K562 (cell line): ENCODE measurements around the gene C2orf42. TPM values are rescaled to one million over a fixed set of nuclear protein-coding genes. Genes with fewer than 3 reads are reported as not detected.

Experiments
- ESRRB ChIP-seq: fragments of 250-450 bp; sonication (Bioruptor Pico); IDR thresholded peaks from 2 replicates; pipeline ENCODE4 v1.5.0; 2020; ENCODE audit warnings: mild to moderate bottlenecking, moderate library complexity, borderline replicate concordance
- FOS ChIP-seq: IDR thresholded peaks from 3 replicates; pipeline ENCODE4 v1.6.1; 2011; ENCODE audit not compliant: insufficient read length; ENCODE audit errors: extremely low read depth
- HOXB6 ChIP-seq: fragments of 250-450 bp; sonication (Bioruptor Pico); IDR thresholded peaks from 2 replicates; pipeline ENCODE4 v1.5.1; 2022; ENCODE audit warnings: mild to moderate bottlenecking, borderline replicate concordance
- LCOR ChIP-seq: sonication (generic); formaldehyde crosslinking; IDR thresholded peaks from 2 replicates; pipeline ENCODE4 v1.8.0; 2022; ENCODE audit warnings: mild to moderate bottlenecking, missing genetic modification reagents
- MEIS2 ChIP-seq: fragments of 450-650 bp; IDR thresholded peaks from 2 replicates; pipeline ENCODE4 v1.6.1; 2014; ENCODE audit warnings: mild to moderate bottlenecking; ENCODE audit not compliant: partially characterized antibody
- SRSF1 ChIP-seq: fragments of 200-400 bp; formaldehyde crosslinking; IDR thresholded peaks from 2 replicates; pipeline ENCODE4 v1.6.1; 2017; ENCODE audit warnings: mild to moderate bottlenecking, low read depth, low read length, moderate library complexity
- TCFL5 ChIP-seq: fragments of 250-450 bp; sonication (Bioruptor Pico); conservative IDR thresholded peaks from 2 replicates; pipeline ENCODE4 v1.6.1; 2021; ENCODE audit warnings: mild to moderate bottlenecking, moderate library complexity, matching md5 sums
- ZNF134 ChIP-seq: fragments of 250-450 bp; sonication (Bioruptor Pico); conservative IDR thresholded peaks from 2 replicates; pipeline ENCODE4 v1.4.0; 2020
- ZNF3 ChIP-seq: fragments of 250-450 bp; sonication (Bioruptor Pico); IDR thresholded peaks from 2 replicates; pipeline ENCODE4 v1.5.0; 2021; ENCODE audit warnings: mild to moderate bottlenecking, moderate library complexity
- polyA plus RNA-seq, 8 experiments: library from polyadenylated mRNA; depleted of rRNA in 4 of 8; stranded (reverse) in 5 of 8; unstranded in 3 of 8; fragments of >200 nt; fragmentation: Nextera tagmentation in 2 of 8; fragmentation: Illumina TruSeq in 1 of 8; extraction: Ambion mirVana in 2 of 8; extraction: Trizol in 1 of 8; gene quantifications; 2 replicates each; pipeline versions ENCODE4 v1.2.1 to v1.2.3, GENCODE V29; 2011 to 2014; ENCODE audit warnings: inconsistent platforms in 1 of 8, missing spikeins in 1 of 8
- total RNA-seq, 7 experiments: library from RNA; depleted of rRNA in 6 of 7; stranded (reverse); fragments of >200 nt in 6 of 7; fragmentation: Illumina TruSeq in 2 of 7; extraction: Trizol in 2 of 7; gene quantifications; 2 replicates each; pipeline versions ENCODE4 v1.2.1 to v1.2.3, GENCODE V29; 2011 to 2021; ENCODE audit warnings: low replicate concordance in 1 of 7
- TF ChIP-seq, protein P1 (sequence below): conservative IDR thresholded peaks from 2 replicates; pipeline ENCODE4 v1.6.1; 2011; ENCODE audit warnings: low read depth, mild to moderate bottlenecking, low read length; ENCODE audit not compliant: control insufficient read depth
- TF ChIP-seq, protein P2 (sequence below), 2 experiments: fragments of 450-650 bp in 1 of 2; sonication (generic) in 1 of 2; formaldehyde crosslinking; conservative IDR thresholded peaks; 2 replicates each; pipeline versions ENCODE4 v1.4.0 to v1.8.1; 2020 to 2022; ENCODE audit warnings: mild to moderate bottlenecking in 1 of 2, missing genetic modification reagents in 1 of 2
- TF ChIP-seq, protein P3 (sequence below): sonication (generic); formaldehyde crosslinking; IDR thresholded peaks from 2 replicates; pipeline ENCODE4 v1.8.0; 2022; ENCODE audit warnings: mild to moderate bottlenecking, missing genetic modification reagents
- TF ChIP-seq, protein P4 (sequence below), 2 experiments: IDR thresholded peaks; 2 replicates each; pipeline ENCODE4 v1.6.1; 2011; ENCODE audit warnings: borderline replicate concordance in 1 of 2, control low read depth in 1 of 2, low read depth in 1 of 2, low read length in 1 of 2, mild to moderate bottlenecking in 1 of 2, mixed read lengths in 1 of 2, moderate library complexity in 1 of 2; ENCODE audit not compliant: insufficient read depth in 1 of 2, insufficient read length in 1 of 2, poor library complexity in 1 of 2, severe bottlenecking in 1 of 2; ENCODE audit errors: extremely low read depth in 1 of 2
- TF ChIP-seq, protein P5 (sequence below): IDR thresholded peaks from 3 replicates; pipeline ENCODE4 v1.6.1; 2011; ENCODE audit warnings: borderline replicate concordance, mild to moderate bottlenecking; ENCODE audit not compliant: insufficient read length, insufficient read depth
- TF ChIP-seq, protein P6 (sequence below), 2 experiments: fragments of 450-650 bp; conservative IDR thresholded peaks; 2 replicates each; pipeline ENCODE4 v1.6.1; 2017; ENCODE audit warnings: mild to moderate bottlenecking in 2 of 2, moderate library complexity in 2 of 2

C2orf42 gene
- total and polyA plus RNA-seq, 9 of the 15 experiments (the other 6 are each of a cell fraction or from before 2014, with no cell fraction given) = 4.6 to 10.9 (median 7.5) TPM

DNA sequence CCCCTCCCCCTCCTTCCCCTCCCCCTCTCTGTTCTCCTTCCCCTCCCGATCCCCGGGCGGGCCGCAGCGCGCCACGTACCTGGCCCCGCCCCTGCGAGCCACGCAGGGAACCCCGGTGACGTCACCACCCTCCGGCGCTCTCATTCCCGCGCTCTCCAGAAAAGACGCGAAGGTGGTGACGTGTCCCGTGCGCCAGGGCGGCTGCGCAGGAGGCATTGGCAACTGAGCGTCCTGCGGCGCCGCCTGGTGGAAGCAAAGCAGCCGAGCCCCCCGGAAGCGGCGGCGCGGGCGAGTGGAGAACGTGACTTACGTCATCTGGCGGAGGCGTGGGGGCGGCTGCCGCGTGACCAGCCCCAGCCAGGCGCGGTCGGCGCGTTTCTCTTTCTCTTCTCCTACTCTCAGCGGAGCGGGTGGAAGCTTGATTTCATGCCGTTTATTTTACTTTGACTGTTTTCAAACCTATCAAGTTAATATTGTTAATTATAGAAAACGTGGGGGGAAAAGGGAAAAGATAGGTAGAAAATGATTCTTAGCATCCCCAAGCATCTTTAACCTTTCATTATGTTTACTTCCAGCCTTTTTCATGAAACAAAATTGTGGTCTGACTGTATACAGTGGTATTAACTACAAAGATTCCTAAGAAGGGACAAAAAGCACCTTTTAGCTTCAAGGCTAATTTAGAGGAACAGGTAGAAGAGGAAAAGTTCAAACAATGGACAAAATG is 48.1 kb downstream of the C2orf42 start (continued):
- TF ChIP-seq MEIS2 = peak; percentile 86
- TF ChIP-seq, protein P1, sequence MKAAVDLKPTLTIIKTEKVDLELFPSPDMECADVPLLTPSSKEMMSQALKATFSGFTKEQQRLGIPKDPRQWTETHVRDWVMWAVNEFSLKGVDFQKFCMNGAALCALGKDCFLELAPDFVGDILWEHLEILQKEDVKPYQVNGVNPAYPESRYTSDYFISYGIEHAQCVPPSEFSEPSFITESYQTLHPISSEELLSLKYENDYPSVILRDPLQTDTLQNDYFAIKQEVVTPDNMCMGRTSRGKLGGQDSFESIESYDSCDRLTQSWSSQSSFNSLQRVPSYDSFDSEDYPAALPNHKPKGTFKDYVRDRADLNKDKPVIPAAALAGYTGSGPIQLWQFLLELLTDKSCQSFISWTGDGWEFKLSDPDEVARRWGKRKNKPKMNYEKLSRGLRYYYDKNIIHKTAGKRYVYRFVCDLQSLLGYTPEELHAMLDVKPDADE = 0 out of 2 replicates have a peak, but pooled peaks have one; percentile 26
- no peak for TF ChIP-seq HOXB6 (CRISPR knock-in tag)
- TF ChIP-seq, protein P2, sequence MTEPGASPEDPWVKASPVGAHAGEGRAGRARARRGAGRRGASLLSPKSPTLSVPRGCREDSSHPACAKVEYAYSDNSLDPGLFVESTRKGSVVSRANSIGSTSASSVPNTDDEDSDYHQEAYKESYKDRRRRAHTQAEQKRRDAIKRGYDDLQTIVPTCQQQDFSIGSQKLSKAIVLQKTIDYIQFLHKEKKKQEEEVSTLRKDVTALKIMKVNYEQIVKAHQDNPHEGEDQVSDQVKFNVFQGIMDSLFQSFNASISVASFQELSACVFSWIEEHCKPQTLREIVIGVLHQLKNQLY (CRISPR knock-in tag; conservative IDR thresholded peaks at IDR 0.05) = 0 out of 4 replicates have a peak, but pooled peaks of 1 of the 2 experiments have one; percentile 16
- TF ChIP-seq, protein P3, sequence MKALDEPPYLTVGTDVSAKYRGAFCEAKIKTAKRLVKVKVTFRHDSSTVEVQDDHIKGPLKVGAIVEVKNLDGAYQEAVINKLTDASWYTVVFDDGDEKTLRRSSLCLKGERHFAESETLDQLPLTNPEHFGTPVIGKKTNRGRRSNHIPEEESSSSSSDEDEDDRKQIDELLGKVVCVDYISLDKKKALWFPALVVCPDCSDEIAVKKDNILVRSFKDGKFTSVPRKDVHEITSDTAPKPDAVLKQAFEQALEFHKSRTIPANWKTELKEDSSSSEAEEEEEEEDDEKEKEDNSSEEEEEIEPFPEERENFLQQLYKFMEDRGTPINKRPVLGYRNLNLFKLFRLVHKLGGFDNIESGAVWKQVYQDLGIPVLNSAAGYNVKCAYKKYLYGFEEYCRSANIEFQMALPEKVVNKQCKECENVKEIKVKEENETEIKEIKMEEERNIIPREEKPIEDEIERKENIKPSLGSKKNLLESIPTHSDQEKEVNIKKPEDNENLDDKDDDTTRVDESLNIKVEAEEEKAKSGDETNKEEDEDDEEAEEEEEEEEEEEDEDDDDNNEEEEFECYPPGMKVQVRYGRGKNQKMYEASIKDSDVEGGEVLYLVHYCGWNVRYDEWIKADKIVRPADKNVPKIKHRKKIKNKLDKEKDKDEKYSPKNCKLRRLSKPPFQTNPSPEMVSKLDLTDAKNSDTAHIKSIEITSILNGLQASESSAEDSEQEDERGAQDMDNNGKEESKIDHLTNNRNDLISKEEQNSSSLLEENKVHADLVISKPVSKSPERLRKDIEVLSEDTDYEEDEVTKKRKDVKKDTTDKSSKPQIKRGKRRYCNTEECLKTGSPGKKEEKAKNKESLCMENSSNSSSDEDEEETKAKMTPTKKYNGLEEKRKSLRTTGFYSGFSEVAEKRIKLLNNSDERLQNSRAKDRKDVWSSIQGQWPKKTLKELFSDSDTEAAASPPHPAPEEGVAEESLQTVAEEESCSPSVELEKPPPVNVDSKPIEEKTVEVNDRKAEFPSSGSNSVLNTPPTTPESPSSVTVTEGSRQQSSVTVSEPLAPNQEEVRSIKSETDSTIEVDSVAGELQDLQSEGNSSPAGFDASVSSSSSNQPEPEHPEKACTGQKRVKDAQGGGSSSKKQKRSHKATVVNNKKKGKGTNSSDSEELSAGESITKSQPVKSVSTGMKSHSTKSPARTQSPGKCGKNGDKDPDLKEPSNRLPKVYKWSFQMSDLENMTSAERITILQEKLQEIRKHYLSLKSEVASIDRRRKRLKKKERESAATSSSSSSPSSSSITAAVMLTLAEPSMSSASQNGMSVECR = peak; percentile 70; the same call in 1 of the 2 replicates
- peak; percentile 20 for TF ChIP-seq FOS
- TF ChIP-seq TCFL5 = no peak
- TF ChIP-seq, protein P4, sequence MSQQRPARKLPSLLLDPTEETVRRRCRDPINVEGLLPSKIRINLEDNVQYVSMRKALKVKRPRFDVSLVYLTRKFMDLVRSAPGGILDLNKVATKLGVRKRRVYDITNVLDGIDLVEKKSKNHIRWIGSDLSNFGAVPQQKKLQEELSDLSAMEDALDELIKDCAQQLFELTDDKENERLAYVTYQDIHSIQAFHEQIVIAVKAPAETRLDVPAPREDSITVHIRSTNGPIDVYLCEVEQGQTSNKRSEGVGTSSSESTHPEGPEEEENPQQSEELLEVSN (IDR thresholded peaks at IDR 0.05; ENCODE audit: borderline replicate concordance in 1 of 2, extremely low read depth in 1 of 2, insufficient read depth in 1 of 2, insufficient read length in 1 of 2, low read depth in 1 of 2, low read length in 1 of 2, poor library complexity in 1 of 2, severe bottlenecking in 1 of 2) = peak; percentile 79 to 88
- TF ChIP-seq ZNF134 (CRISPR knock-in tag) = no peak
- TF ChIP-seq, protein P5, sequence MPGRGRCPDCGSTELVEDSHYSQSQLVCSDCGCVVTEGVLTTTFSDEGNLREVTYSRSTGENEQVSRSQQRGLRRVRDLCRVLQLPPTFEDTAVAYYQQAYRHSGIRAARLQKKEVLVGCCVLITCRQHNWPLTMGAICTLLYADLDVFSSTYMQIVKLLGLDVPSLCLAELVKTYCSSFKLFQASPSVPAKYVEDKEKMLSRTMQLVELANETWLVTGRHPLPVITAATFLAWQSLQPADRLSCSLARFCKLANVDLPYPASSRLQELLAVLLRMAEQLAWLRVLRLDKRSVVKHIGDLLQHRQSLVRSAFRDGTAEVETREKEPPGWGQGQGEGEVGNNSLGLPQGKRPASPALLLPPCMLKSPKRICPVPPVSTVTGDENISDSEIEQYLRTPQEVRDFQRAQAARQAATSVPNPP = no peak
- TF ChIP-seq ZNF3 (CRISPR knock-in tag) = peak; percentile 69; the same call in 1 of the 2 replicates
- no peak for TF ChIP-seq SRSF1
- TF ChIP-seq LCOR (CRISPR knock-in tag) = peak; percentile 99
- peak; percentile 70; the same call in 1 of the 2 replicates for TF ChIP-seq ESRRB (CRISPR knock-in tag)
- TF ChIP-seq, protein P6, sequence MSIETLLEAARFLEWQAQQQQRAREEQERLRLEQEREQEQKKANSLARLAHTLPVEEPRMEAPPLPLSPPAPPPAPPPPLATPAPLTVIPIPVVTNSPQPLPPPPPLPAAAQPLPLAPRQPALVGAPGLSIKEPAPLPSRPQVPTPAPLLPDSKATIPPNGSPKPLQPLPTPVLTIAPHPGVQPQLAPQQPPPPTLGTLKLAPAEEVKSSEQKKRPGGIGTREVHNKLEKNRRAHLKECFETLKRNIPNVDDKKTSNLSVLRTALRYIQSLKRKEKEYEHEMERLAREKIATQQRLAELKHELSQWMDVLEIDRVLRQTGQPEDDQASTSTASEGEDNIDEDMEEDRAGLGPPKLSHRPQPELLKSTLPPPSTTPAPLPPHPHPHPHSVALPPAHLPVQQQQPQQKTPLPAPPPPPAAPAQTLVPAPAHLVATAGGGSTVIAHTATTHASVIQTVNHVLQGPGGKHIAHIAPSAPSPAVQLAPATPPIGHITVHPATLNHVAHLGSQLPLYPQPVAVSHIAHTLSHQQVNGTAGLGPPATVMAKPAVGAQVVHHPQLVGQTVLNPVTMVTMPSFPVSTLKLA (conservative IDR thresholded peaks at IDR 0.05) = peak; percentile 95 to 97
